IMR-90 (cell line): ENCODE measurements around the gene RNU6-7.

Source experiments
- CEBPB ChIP-seq: IDR thresholded peaks from 2 replicates; pipeline ENCODE4 v1.6.1; 2012; ENCODE audit warnings: low read depth, low read length, improper control_type of control experiment
- CTCF ChIP-seq: conservative IDR thresholded peaks from 2 replicates; pipeline ENCODE4 v1.5.1; 2012; ENCODE audit warnings: mild to moderate bottlenecking, low read depth, low read length, improper control_type of control experiment
- ELK1 ChIP-seq: fragments of 150-350 bp; IDR thresholded peaks from 2 replicates; pipeline ENCODE4 v1.6.1; 2016; ENCODE audit warnings: low read depth, mild to moderate bottlenecking, low read length, moderate library complexity, borderline replicate concordance
- FOS ChIP-seq: fragments of 150-350 bp; IDR thresholded peaks from 2 replicates; pipeline ENCODE4 v1.6.1; 2016; ENCODE audit warnings: low read depth, low read length
- MAFK ChIP-seq: IDR thresholded peaks from 2 replicates; pipeline ENCODE4 v1.6.1; 2012; ENCODE audit warnings: low read depth, low read length, improper control_type of control experiment
- NFE2L2 ChIP-seq: fragments of 150-350 bp; IDR thresholded peaks from 2 replicates; pipeline ENCODE4 v1.6.1; 2016; ENCODE audit warnings: low read depth, mild to moderate bottlenecking, low read length
- POLR2A ChIP-seq: IDR thresholded peaks from 2 replicates; pipeline ENCODE4 v1.6.1; 2012; ENCODE audit warnings: mild to moderate bottlenecking, low read depth, low read length
- RFX5 ChIP-seq: IDR thresholded peaks from 2 replicates; pipeline ENCODE4 v1.8.0; 2012; ENCODE audit warnings: low read depth, mild to moderate bottlenecking, low read length, moderate library complexity
- USF2 ChIP-seq: fragments of 150-350 bp; IDR thresholded peaks from 2 replicates; pipeline ENCODE4 v1.6.1; 2017; ENCODE audit warnings: mild to moderate bottlenecking, antibody characterized with exemption, low read length, low read depth

- TF ChIP-seq ELK1 (no peak), POLR2A (no peak), CTCF (no peak), CEBPB (no peak), MAFK (no peak), USF2 (no peak), FOS (no peak), NFE2L2 (no peak), RFX5 (no peak)
Observed at GRCh38 chr14:32202491-32202997, 699 bp downstream of the RNU6-7 start.
